H1 (cell line): ENCODE data around the gene PLTP. TPM values are rescaled to one million over a fixed set of nuclear protein-coding genes. Genes with fewer than 3 reads are reported as not detected.

Source experiments
- CTCF ChIA-PET: fragments of 300-600 bp; sonication (Branson Sonifier 250); formaldehyde crosslinking; loops from one replicate; lab custom pipeline; 2021; ENCODE audit not compliant: partially characterized antibody; lab: Charles Lee
- POLR2A ChIA-PET: fragments of 300-600 bp; sonication (Branson Sonifier 250); formaldehyde crosslinking; loops from one replicate; lab custom pipeline; 2021; ENCODE audit warnings: inconsistent platforms; ENCODE audit not compliant: partially characterized antibody; lab: Charles Lee
- DNase-seq, 2 experiments: peaks; one replicate each; pipeline versions ENCODE4 v3.0.0 to v3.0.0-alpha.2; 2010 to 2022; ENCODE audit warnings: low spot score in 2 of 2, low read depth in 1 of 2, mixed read lengths in 1 of 2
- FAIRE-seq: peaks from 2 replicates; lab custom pipeline; 2011; peaks lifted over from hg19 to GRCh38; lab: Jason Lieb, UNC
- H2AFZ ChIP-seq: 2 replicates; pipeline ENCODE4 v1.8.1; 2012; ENCODE audit warnings: low read length, inconsistent platforms
- H2AK5ac ChIP-seq: 2 replicates; pipeline ENCODE4 v1.6.1; 2013; ENCODE audit warnings: low read depth, low read length
- H2BK120ac ChIP-seq: replicated peaks from 2 replicates; pipeline ENCODE3; 2013; ENCODE audit warnings: low read depth, low read length, inconsistent platforms
- H2BK12ac ChIP-seq: 2 replicates; pipeline ENCODE4 v1.6.1; 2013; ENCODE audit warnings: low read depth, low read length
- H2BK15ac ChIP-seq: 2 replicates; pipeline ENCODE4 v1.6.1; 2013; ENCODE audit warnings: low read length
- H2BK20ac ChIP-seq: 2 replicates; pipeline ENCODE4 v1.6.1; 2013; ENCODE audit warnings: low read length
- H2BK5ac ChIP-seq: 2 replicates; pipeline ENCODE4 v1.6.1; 2013; ENCODE audit warnings: low read depth, low read length
- H3K14ac ChIP-seq: 2 replicates; pipeline ENCODE4 v1.6.1; 2013; ENCODE audit warnings: inconsistent platforms; ENCODE audit not compliant: insufficient read length
- H3K18ac ChIP-seq: 2 replicates; pipeline ENCODE4 v1.6.1; 2013; ENCODE audit warnings: low read length; ENCODE audit errors: extremely low read depth
- H3K23ac ChIP-seq: 2 replicates; pipeline ENCODE4 v1.6.1; 2013; ENCODE audit warnings: inconsistent platforms; ENCODE audit not compliant: insufficient read length
- H3K23me2 ChIP-seq: 2 replicates; pipeline ENCODE4 v1.6.1; 2013; ENCODE audit warnings: low read depth, low read length
- H3K27ac ChIP-seq: 2 replicates; pipeline ENCODE4 v1.6.1; 2011; ENCODE audit warnings: low read depth, low read length, inconsistent platforms
- H3K27me3 ChIP-seq, 4 experiments: replicated peaks in 1 of 4; 1 replicate in 1 of 4; 2 replicates in 3 of 4; pipeline versions ENCODE4 v1.6.1 to v1.8.1; 2011 to 2013; ENCODE audit warnings: low read length in 3 of 4, mild to moderate bottlenecking in 3 of 4, inconsistent platforms in 2 of 4, mixed read lengths in 2 of 4, moderate library complexity in 1 of 4; ENCODE audit not compliant: control insufficient read depth in 3 of 4, insufficient read depth in 3 of 4; ENCODE audit errors: extremely low read depth in 1 of 4
- H3K36me3 ChIP-seq, 4 experiments: 2 replicates each; pipeline versions ENCODE4 v1.6.1 to v1.8.1; 2011 to 2013; ENCODE audit warnings: mild to moderate bottlenecking in 4 of 4, low read length in 3 of 4, moderate library complexity in 2 of 4, control low read depth in 1 of 4, inconsistent platforms in 1 of 4; ENCODE audit not compliant: insufficient read depth in 4 of 4, control insufficient read depth in 2 of 4
- H3K4ac ChIP-seq: replicated peaks from 2 replicates; pipeline ENCODE3; 2013; ENCODE audit warnings: low read length, low read depth, mixed read lengths, inconsistent platforms; ENCODE audit not compliant: insufficient read length
- H3K4me1 ChIP-seq, 4 experiments: replicated peaks in 1 of 4; 1 replicate in 1 of 4; 2 replicates in 3 of 4; pipeline versions ENCODE4 v1.6.1 to v1.8.1; 2011 to 2013; ENCODE audit warnings: low read length in 3 of 4, inconsistent platforms in 2 of 4, mixed read lengths in 1 of 4; ENCODE audit not compliant: insufficient read depth in 4 of 4, control insufficient read depth in 3 of 4
- H3K4me2 ChIP-seq, 2 experiments: 2 replicates each; pipeline versions ENCODE4 v1.6.1 to v1.8.1; 2011 to 2013; ENCODE audit warnings: low read depth in 2 of 2, low read length in 2 of 2, control low read depth in 1 of 2, inconsistent platforms in 1 of 2, mild to moderate bottlenecking in 1 of 2; ENCODE audit not compliant: insufficient read depth in 1 of 2
- H3K4me3 ChIP-seq, 4 experiments: fragments of 200-600, 300-600 bp in 1 of 4; sonication (generic), shearing (Covaris generic), sonication (Bioruptor Twin) in 1 of 4; 2 replicates each; pipeline versions ENCODE4 v1.5.1 to v1.8.1; 2011 to 2016; ENCODE audit warnings: low read length in 4 of 4, low read depth in 3 of 4, control low read depth in 2 of 4, inconsistent platforms in 2 of 4, mild to moderate bottlenecking in 2 of 4, mixed read lengths in 1 of 4, moderate library complexity in 1 of 4; ENCODE audit not compliant: insufficient read depth in 2 of 4; ENCODE audit errors: extremely low read depth in 1 of 4
- H3K56ac ChIP-seq: replicated peaks from 2 replicates; pipeline ENCODE3; 2013; ENCODE audit warnings: low read depth, mild to moderate bottlenecking, mixed read lengths, low read length, inconsistent platforms; ENCODE audit not compliant: insufficient read length
- H3K79me1 ChIP-seq: 2 replicates; pipeline ENCODE4 v1.6.1; 2013; ENCODE audit warnings: low read depth, low read length, control low read depth
- H3K79me2 ChIP-seq, 2 experiments: 2 replicates each; pipeline versions ENCODE4 v1.6.1 to v1.8.1; 2012 to 2013; ENCODE audit warnings: low read length in 2 of 2, mild to moderate bottlenecking in 2 of 2, inconsistent platforms in 1 of 2; ENCODE audit not compliant: insufficient read depth in 2 of 2, control insufficient read depth in 1 of 2
- H3K9ac ChIP-seq, 4 experiments: replicated peaks in 1 of 4; 1 replicate in 1 of 4; 2 replicates in 3 of 4; pipeline versions ENCODE4 v1.6.1 to v1.8.1; 2011 to 2013; ENCODE audit warnings: low read depth in 3 of 4, low read length in 3 of 4, control low read depth in 2 of 4, mild to moderate bottlenecking in 2 of 4, moderate library complexity in 2 of 4, inconsistent platforms in 1 of 4; ENCODE audit errors: extremely low read depth in 1 of 4
- H3K9me3 ChIP-seq, 2 experiments: 2 replicates each; pipeline versions ENCODE4 v1.6.1 to v1.8.1; 2012 to 2013; ENCODE audit warnings: mild to moderate bottlenecking in 2 of 2, moderate library complexity in 2 of 2, control low read depth in 1 of 2, inconsistent platforms in 1 of 2, low read depth in 1 of 2, low read length in 1 of 2, mixed read lengths in 1 of 2; ENCODE audit not compliant: insufficient read depth in 2 of 2
- H4K20me1 ChIP-seq, 2 experiments: replicated peaks in 1 of 2; 2 replicates each; pipeline versions ENCODE3 to v1.8.1; 2011 to 2013; ENCODE audit warnings: inconsistent platforms in 2 of 2, low read length in 2 of 2, mild to moderate bottlenecking in 1 of 2; ENCODE audit not compliant: insufficient read depth in 2 of 2, control insufficient read depth in 1 of 2
- H4K5ac ChIP-seq: 2 replicates; pipeline ENCODE4 v1.6.1; 2013; ENCODE audit warnings: low read length, low read depth, mixed read lengths, inconsistent platforms; ENCODE audit not compliant: insufficient read length
- H4K8ac ChIP-seq: 2 replicates; pipeline ENCODE4 v1.8.0; 2013; ENCODE audit warnings: mild to moderate bottlenecking, moderate library complexity, low read length, inconsistent platforms; ENCODE audit not compliant: insufficient read depth; ENCODE audit errors: extremely low read depth
- H4K91ac ChIP-seq: replicated peaks from 2 replicates; pipeline ENCODE3; 2013; ENCODE audit warnings: low read length, mixed read lengths, inconsistent platforms; ENCODE audit not compliant: insufficient read length
- CREB1 ChIP-seq: IDR thresholded peaks from 2 replicates; pipeline ENCODE4 v1.6.1; 2012; ENCODE audit warnings: inconsistent platforms
- CTBP2 ChIP-seq: IDR thresholded peaks from 2 replicates; pipeline ENCODE4 v1.7.0; 2011; ENCODE audit warnings: borderline replicate concordance, mild to moderate bottlenecking, moderate library complexity, mixed read lengths, low read length; ENCODE audit not compliant: insufficient read depth, insufficient read length
- EP300 ChIP-seq, 2 experiments: IDR thresholded peaks; 1 replicate in 1 of 2; 2 replicates in 1 of 2; pipeline ENCODE4 v1.6.1; 2011 to 2012; ENCODE audit warnings: low read depth in 2 of 2, low read length in 2 of 2, mild to moderate bottlenecking in 2 of 2, borderline replicate concordance in 1 of 2, inconsistent platforms in 1 of 2, moderate library complexity in 1 of 2
- HDAC2 ChIP-seq, 2 experiments: fragments of 300-600 bp in 1 of 2; sonication (generic) in 1 of 2; IDR thresholded peaks; 2 replicates each; pipeline ENCODE4 v1.6.1; 2011 to 2012; ENCODE audit warnings: low read depth in 2 of 2, low read length in 2 of 2, mild to moderate bottlenecking in 2 of 2, moderate library complexity in 2 of 2, borderline replicate concordance in 1 of 2, inconsistent platforms in 1 of 2
- RFX5 ChIP-seq: IDR thresholded peaks from 2 replicates; pipeline ENCODE4 v1.6.1; 2011; ENCODE audit warnings: low read depth, low read length, improper control_type of control experiment, borderline replicate concordance
- SIRT6 ChIP-seq: IDR thresholded peaks from one replicate; pipeline ENCODE4 v1.7.1; 2012; ENCODE audit warnings: low read length, inconsistent platforms
- SP4 ChIP-seq: IDR thresholded peaks from 2 replicates; pipeline ENCODE4 v1.6.1; 2012; ENCODE audit warnings: low read length, inconsistent platforms
- SRF ChIP-seq: IDR thresholded peaks from 2 replicates; pipeline ENCODE4 v1.6.1; 2011; ENCODE audit warnings: mild to moderate bottlenecking, low read depth, low read length, moderate library complexity
- TAF1 ChIP-seq: IDR thresholded peaks from 2 replicates; pipeline ENCODE4 v1.6.1; 2011; ENCODE audit warnings: mild to moderate bottlenecking, low read depth, low read length
- YY1 ChIP-seq: IDR thresholded peaks from 2 replicates; pipeline ENCODE4 v1.6.1; 2011; ENCODE audit warnings: low read depth, mild to moderate bottlenecking, low read length
- WGBS, 2 experiments: shearing (Covaris generic) in 1 of 2; methylation state at CpG; one replicate each; pipeline versions ENCODE4 v1.1.6 to v1.1.7; 2013 to 2015; ENCODE audit warnings: low lambda C conversion rate in 2 of 2, mixed read lengths in 2 of 2, inconsistent platforms in 1 of 2, low coverage in 1 of 2, missing lambda C conversion rate in 1 of 2; ENCODE audit not compliant: insufficient replicate concordance in 2 of 2, insufficient coverage in 1 of 2, insufficient read length in 1 of 2; ENCODE audit errors: extremely low coverage in 1 of 2, missing lambda C conversion rate in 1 of 2; 5-methylcytosine and 5-hydroxymethylcytosine counted together
- polyA plus RNA-seq, 7 experiments: library from polyadenylated mRNA; depleted of rRNA in 3 of 7; stranded (reverse) in 5 of 7; unstranded in 2 of 7; fragments of >200 nt in 5 of 7; fragments of 200-250 nt in 2 of 7; gene quantifications; 1 replicate in 5 of 7; 2 replicates in 1 of 7; 4 replicates in 1 of 7; pipeline versions ENCODE4 v1.2.1 to v1.2.3, GENCODE V29; 2011 to 2013; ENCODE audit warnings: missing spikeins in 2 of 7, mixed read lengths in 2 of 7
- total RNA-seq: library from RNA; stranded (reverse); fragmentation: NEBNext Ultra II Directional; extraction: Animal tissue kit (Norgen Biotek cat#: 25700); gene quantifications from 2 replicates; pipeline ENCODE4 v1.2.1, GENCODE V29; 2021
- TF ChIP-seq, protein P1 (sequence below): IDR thresholded peaks from 2 replicates; pipeline ENCODE4 v1.6.1; 2012; ENCODE audit warnings: low read length, inconsistent platforms

The PLTP gene
- total and polyA plus RNA-seq, 2 of the 8 experiments (the other 6 are each of a cell fraction or from before 2014, with no cell fraction given) = 120 to 194 TPM

DNA sequence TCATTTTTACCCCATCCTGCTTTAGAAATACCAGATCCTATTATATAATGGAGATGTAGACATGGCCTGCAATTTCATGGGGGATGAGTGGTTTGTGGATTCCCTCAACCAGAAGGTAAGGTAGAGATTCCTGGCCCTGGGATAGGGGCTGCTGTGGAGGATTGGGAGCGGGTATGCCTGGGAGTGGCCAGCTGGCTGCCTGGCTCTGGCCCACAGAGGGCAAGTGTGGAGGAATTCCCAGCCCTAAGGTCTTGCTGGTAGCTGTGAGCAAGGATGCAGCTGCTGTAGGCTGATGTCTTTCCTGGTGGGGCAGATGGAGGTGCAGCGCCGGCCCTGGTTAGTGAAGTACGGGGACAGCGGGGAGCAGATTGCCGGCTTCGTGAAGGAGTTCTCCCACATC lies 14.3 kb downstream of the PLTP start:
- DNase-seq (no peak), FAIRE-seq (no peak)
- POLR2A ChIA-PET = interaction anchor here (1.0 to 11.2 kb wide), 12 partner anchors 6 to 73 kb away, joined by 3 to 172 read pairs (median 6); partner anchors contain the start of genes CTSA, NEURL2, PCIF1 and PLTP
- Histone ChIP-seq H3K18ac (no peak overlapping the region), H3K23ac (no peak overlapping the region), H3K27ac (no peak overlapping the region), H3K79me2 (no peaks in the 10 kb centered on the region), H3K14ac (no peak overlapping the region), H3K27me3 (no peaks in the 10 kb centered on the region), H3K9me3 (no peaks in the 10 kb centered on the region), H4K91ac (no peak overlapping the region), H3K9ac (no peak overlapping the region), H2AK5ac (no peak overlapping the region), H4K5ac (no peak overlapping the region), H3K4me1 (no peaks in the 10 kb centered on the region), H3K56ac (no peak overlapping the region), H2BK12ac (no peak overlapping the region), H2BK20ac (no peak overlapping the region), H3K4me2 (no peak overlapping the region), H4K20me1 (peaks cover 0 to 14% of the 10 kb centered on the region in 2 experiments), H3K23me2 (no peaks in the 10 kb centered on the region), H3K4me3 (no peak overlapping the region), H3K36me3 (peaks cover 15 to 49% (median 45%) of the 10 kb centered on the region in 4 experiments), H3K79me1 (no peaks in the 10 kb centered on the region), H4K8ac (no peak overlapping the region), H2BK15ac (no peak overlapping the region), H2BK120ac (no peak overlapping the region), H3K4ac (no peak overlapping the region), H2AFZ (no peak overlapping the region), H2BK5ac (no peak overlapping the region)
- WGBS, 2 experiments = 96% methylated on average over 5 of the region's 7 CpGs; no CpG with 5 or more reads in 1 of the 2 experiments
- CTCF ChIA-PET = interaction anchor here (0.8 to 1.3 kb wide), 2 partner anchors 17 to 73 kb away, joined by 3 to 4 read pairs; partner anchors contain the start of gene ZSWIM1
- no peak for TF ChIP-seq RFX5
- TF ChIP-seq TAF1 = no peak
- no peak for TF ChIP-seq CREB1
- no peak for TF ChIP-seq CTBP2
- no peak for TF ChIP-seq SP4
- no peak for TF ChIP-seq YY1
- TF ChIP-seq EP300 (IDR thresholded peaks at IDR 0.05; ENCODE audit: borderline replicate concordance in 1 of 2, low read depth in 2 of 2, low read length in 2 of 2) = no peak
- TF ChIP-seq SIRT6 = no peak
- no peak for TF ChIP-seq HDAC2 (IDR thresholded peaks at IDR 0.05; ENCODE audit: borderline replicate concordance in 1 of 2, low read depth in 2 of 2, low read length in 2 of 2)
- TF ChIP-seq SRF = no peak
- TF ChIP-seq, protein P1, sequence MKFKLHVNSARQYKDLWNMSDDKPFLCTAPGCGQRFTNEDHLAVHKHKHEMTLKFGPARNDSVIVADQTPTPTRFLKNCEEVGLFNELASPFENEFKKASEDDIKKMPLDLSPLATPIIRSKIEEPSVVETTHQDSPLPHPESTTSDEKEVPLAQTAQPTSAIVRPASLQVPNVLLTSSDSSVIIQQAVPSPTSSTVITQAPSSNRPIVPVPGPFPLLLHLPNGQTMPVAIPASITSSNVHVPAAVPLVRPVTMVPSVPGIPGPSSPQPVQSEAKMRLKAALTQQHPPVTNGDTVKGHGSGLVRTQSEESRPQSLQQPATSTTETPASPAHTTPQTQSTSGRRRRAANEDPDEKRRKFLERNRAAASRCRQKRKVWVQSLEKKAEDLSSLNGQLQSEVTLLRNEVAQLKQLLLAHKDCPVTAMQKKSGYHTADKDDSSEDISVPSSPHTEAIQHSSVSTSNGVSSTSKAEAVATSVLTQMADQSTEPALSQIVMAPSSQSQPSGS = no peak
